HFFc6 (cell line): Measurements from ENCODE around the gene RBM26. TPM values are rescaled to one million over a fixed set of nuclear protein-coding genes. Genes with fewer than 3 reads are reported as not detected.

Source experiments
- DNase-seq: peaks from one replicate; pipeline ENCODE4 v3.0.0-alpha.2; 2018
- H3K27ac Mint-ChIP-seq: 2 replicates; pipeline ENCODE4 v1.8.0; 2020; ENCODE audit warnings: mild to moderate bottlenecking, mixed read lengths
- H3K27me3 Mint-ChIP-seq: 2 replicates; pipeline ENCODE4 v1.8.0; 2021; ENCODE audit warnings: mild to moderate bottlenecking, moderate library complexity, mixed read lengths; ENCODE audit not compliant: insufficient read depth
- H3K36me3 Mint-ChIP-seq: 2 replicates; pipeline ENCODE4 v1.8.0; 2021; ENCODE audit warnings: low read depth, mixed read lengths
- H3K4me1 Mint-ChIP-seq: 2 replicates; pipeline ENCODE4 v1.8.0; 2020; ENCODE audit warnings: low read depth, mixed read lengths
- H3K4me3 Mint-ChIP-seq: 2 replicates; pipeline ENCODE4 v1.8.0; 2020; ENCODE audit warnings: mild to moderate bottlenecking, moderate library complexity, mixed read lengths
- H3K9me3 Mint-ChIP-seq: 2 replicates; pipeline ENCODE4 v1.8.0; 2020; ENCODE audit warnings: mild to moderate bottlenecking, mixed read lengths
- CTCF ChIP-seq: fragments of 200-600 bp; sonication (generic); IDR thresholded peaks from 2 replicates; pipeline ENCODE4 v1.5.0; 2021; ENCODE audit warnings: antibody characterized with exemption, mild to moderate bottlenecking
- total RNA-seq, 6 experiments: library from RNA; stranded (reverse); fragmentation: NEBNext Ultra II Directional; extraction: Animal tissue kit (Norgen Biotek cat#: 25700); gene quantifications; 2 replicates in 1 of 6; 3 replicates in 5 of 6; pipeline ENCODE4 v1.2.3, GENCODE V29; 2021

RBM26 gene
- total RNA-seq, 6 experiments from 2014 or later, result 28.5 to 37.6 (median 33.3) TPM

GRCh38 chr13:79387853-79388252, 18.2 kb downstream of the RBM26 start:
- Mint-ChIP-seq H3K4me1 (peaks cover 44% of the 10 kb centered on the region), H3K27me3 (no peaks in the 10 kb centered on the region; the same call in none of the 2 replicates), H3K27ac (no peak overlapping the region), H3K9me3 (no peaks in the 10 kb centered on the region), H3K4me3 (no peak overlapping the region), H3K36me3 (peaks cover 5% of the 10 kb centered on the region; the same call in 1 of the 2 replicates)
- no peak for DNase-seq
- no peak for TF ChIP-seq CTCF

- Mint-ChIP-seq H3K36me3 (peaks cover 5% of the 10 kb centered on the region; the same call in 1 of the 2 replicates), H3K27ac (no peak overlapping the region)
- no peak for DNase-seq
Observed at GRCh38 chr13:79386125-79386826, 19.8 kb downstream of the RBM26 start.

GRCh38 chr13:79385694-79386093, 20.4 kb downstream of the RBM26 start:
- H3K27me3 Mint-ChIP-seq, result no peaks in the 10 kb centered on the region; the same call in none of the 2 replicates

More at GRCh38 chr13:79386125-79386826, 19.8 kb downstream of the RBM26 start:
- Mint-ChIP-seq H3K9me3 (no peaks in the 10 kb centered on the region), H3K4me1 (peaks cover 48% of the 10 kb centered on the region), H3K4me3 (no peak overlapping the region), H3K27me3 (no peaks in the 10 kb centered on the region; the same call in none of the 2 replicates)
- TF ChIP-seq CTCF, result no peak

GRCh38 chr13:79384022-79384610, 21.9 kb downstream of the RBM26 start:
- H3K27me3 Mint-ChIP-seq, result no peaks in the 10 kb centered on the region; the same call in none of the 2 replicates
- H3K36me3 Mint-ChIP-seq, result peaks cover 16% of the 10 kb centered on the region
- no peak for DNase-seq
- TF ChIP-seq CTCF, result no peak
- no peaks in the 10 kb centered on the region for H3K9me3 Mint-ChIP-seq
- no peak overlapping the region for H3K4me3 Mint-ChIP-seq
- H3K4me1 Mint-ChIP-seq, result peaks cover 58% of the 10 kb centered on the region
- H3K27ac Mint-ChIP-seq, result no peak overlapping the region

More at GRCh38 chr13:79385694-79386093, 20.4 kb downstream of the RBM26 start:
- no peaks in the 10 kb centered on the region for H3K9me3 Mint-ChIP-seq
- H3K4me3 Mint-ChIP-seq, result no peak overlapping the region
- peaks cover 53% of the 10 kb centered on the region for H3K4me1 Mint-ChIP-seq
- H3K36me3 Mint-ChIP-seq, result peaks cover 5% of the 10 kb centered on the region; the same call in 1 of the 2 replicates
- no peak overlapping the region for H3K27ac Mint-ChIP-seq
- no peak for DNase-seq
- TF ChIP-seq CTCF, result no peak

GRCh38 chr13:79382545-79383275, 23.3 kb downstream of the RBM26 start:
- H3K27me3 Mint-ChIP-seq, result no peaks in the 10 kb centered on the region; the same call in 1 of the 2 replicates
- no peak overlapping the region; the same call in 1 of the 2 replicates for H3K27ac Mint-ChIP-seq
- no peak for DNase-seq
- no peaks in the 10 kb centered on the region for H3K9me3 Mint-ChIP-seq
- H3K36me3 Mint-ChIP-seq, result peaks cover 19% of the 10 kb centered on the region
- no peak overlapping the region for H3K4me3 Mint-ChIP-seq
- H3K4me1 Mint-ChIP-seq, result peaks cover 54% of the 10 kb centered on the region
- TF ChIP-seq CTCF, result no peak
